Measurements from ENCODE around the gene BTBD16.

GRCh38 chr10:122293961-122294380 is 22.9 kb downstream of the BTBD16 start:
- no peak for TF ChIP-seq CTCF (IDR thresholded peaks at IDR 0.05)
- TF ChIP-seq POLR2AphosphoS5 (IDR thresholded peaks at IDR 0.05): no peak
- no peak for TF ChIP-seq POLR2A (IDR thresholded peaks at IDR 0.05)
- no peak for TF ChIP-seq EP300 (IDR thresholded peaks at IDR 0.05)

Data from sigmoid colon (tissue), 4 donors.